Skeletal muscle cell (primary cell): ENCODE data around the gene STX1B.

Experiments used
- DNase-seq: peaks from one replicate; pipeline ENCODE4 v3.0.0-alpha.2; 2010; ENCODE audit warnings: low read depth
- H3K4me3 ChIP-seq: 2 replicates; pipeline ENCODE4 v1.5.1; 2011; ENCODE audit warnings: low read depth, mild to moderate bottlenecking, control low read depth, low read length, moderate library complexity

The STX1B gene

DNA sequence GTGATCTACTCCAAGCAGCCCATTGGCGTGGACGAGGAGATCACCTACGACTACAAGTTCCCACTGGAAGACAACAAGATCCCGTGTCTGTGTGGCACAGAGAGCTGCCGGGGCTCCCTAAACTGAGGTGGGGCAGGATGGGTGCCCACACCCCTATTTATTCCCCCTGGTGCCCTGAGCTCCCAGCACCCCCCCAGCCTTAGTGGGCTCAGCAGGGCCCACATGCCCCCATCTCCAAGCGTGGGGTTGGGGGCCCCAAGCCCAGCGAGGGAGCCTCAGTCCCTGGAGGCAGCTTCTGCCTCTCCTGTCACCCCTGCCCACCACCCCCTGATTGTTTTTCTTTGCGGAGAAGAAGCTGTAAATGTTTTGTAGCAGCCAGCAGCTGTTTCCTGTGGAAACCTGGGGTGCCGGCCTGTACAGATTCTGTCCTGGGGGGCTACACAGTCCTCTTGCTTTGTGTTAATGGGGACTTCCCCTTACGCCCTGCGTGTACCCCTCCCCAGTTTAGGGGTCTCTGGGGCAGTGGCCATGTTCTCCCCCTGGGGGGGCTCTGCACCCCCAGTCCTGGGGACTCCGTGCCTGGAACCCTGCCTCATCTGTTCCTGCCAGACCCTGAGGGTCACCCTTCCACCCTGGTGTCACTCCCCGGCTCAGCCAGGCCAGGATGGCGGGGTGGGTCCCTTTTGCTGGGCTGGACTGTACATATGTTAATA is 26.4 kb downstream of the STX1B start:
- H3K4me3 ChIP-seq = no peak overlapping the region
- no peak for DNase-seq

GRCh38 chr16:30983289-30983889 is 27.0 kb downstream of the STX1B start:
- no peak overlapping the region for H3K4me3 ChIP-seq
- DNase-seq = no peak

GRCh38 chr16:30982548-30983288 is 27.7 kb downstream of the STX1B start:
- no peak overlapping the region for H3K4me3 ChIP-seq
- DNase-seq = no peak

DNA sequence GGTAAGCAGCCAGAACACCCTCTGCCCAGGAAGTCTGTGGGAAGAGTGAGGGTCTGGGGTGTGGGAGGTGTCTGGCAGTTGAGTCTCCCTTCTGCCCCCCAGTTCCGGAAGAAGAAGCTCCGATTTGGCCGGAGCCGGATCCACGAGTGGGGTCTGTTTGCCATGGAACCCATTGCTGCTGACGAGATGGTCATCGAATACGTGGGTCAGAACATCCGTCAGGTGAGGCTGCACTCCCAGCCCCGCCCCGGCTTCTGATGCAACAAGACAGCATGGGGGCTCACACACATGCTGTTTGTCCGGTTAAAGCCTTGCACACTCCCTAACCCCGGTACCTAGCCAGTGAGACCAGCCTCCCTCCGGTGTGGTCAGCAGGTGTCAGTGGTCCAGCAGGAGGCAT is 29.5 kb downstream of the STX1B start:
- H3K4me3 ChIP-seq = no peak overlapping the region
- no peak for DNase-seq

DNA sequence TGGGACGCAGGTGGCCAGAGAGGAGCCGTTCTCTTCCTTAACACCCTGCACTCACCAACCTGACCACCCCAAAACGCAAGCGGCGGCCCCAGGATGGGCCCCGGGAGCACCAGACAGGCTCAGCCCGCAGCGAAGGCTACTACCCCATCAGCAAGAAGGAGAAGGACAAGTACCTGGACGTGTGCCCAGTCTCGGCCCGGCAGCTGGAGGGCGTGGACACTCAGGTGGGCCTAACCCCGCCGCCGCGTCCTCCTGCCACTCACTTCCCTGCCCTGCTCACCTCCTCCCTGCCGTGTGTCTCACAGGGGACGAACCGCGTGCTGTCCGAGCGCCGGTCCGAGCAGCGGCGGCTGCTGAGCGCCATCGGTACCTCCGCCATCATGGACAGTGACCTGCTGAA is 30.0 kb downstream of the STX1B start:
- DNase-seq = no peak
- H3K4me3 ChIP-seq = no peak overlapping the region

DNA sequence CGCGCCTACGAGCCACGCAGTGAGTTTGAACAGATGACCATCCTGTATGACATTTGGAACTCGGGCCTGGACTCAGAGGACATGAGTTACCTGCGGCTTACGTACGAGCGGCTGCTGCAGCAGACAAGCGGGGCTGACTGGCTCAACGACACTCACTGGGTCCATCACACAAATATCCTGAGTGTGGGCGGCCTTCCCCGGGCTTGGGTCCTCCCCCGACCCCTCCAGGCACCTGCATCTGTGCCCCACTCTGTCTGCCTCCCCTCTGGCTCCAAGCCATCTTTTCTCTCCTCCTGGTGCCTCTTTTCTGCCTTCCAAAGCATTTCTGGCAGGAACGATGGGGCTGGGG is 30.4 kb downstream of the STX1B start:
- H3K4me3 ChIP-seq = no peak overlapping the region
- no peak for DNase-seq

DNA sequence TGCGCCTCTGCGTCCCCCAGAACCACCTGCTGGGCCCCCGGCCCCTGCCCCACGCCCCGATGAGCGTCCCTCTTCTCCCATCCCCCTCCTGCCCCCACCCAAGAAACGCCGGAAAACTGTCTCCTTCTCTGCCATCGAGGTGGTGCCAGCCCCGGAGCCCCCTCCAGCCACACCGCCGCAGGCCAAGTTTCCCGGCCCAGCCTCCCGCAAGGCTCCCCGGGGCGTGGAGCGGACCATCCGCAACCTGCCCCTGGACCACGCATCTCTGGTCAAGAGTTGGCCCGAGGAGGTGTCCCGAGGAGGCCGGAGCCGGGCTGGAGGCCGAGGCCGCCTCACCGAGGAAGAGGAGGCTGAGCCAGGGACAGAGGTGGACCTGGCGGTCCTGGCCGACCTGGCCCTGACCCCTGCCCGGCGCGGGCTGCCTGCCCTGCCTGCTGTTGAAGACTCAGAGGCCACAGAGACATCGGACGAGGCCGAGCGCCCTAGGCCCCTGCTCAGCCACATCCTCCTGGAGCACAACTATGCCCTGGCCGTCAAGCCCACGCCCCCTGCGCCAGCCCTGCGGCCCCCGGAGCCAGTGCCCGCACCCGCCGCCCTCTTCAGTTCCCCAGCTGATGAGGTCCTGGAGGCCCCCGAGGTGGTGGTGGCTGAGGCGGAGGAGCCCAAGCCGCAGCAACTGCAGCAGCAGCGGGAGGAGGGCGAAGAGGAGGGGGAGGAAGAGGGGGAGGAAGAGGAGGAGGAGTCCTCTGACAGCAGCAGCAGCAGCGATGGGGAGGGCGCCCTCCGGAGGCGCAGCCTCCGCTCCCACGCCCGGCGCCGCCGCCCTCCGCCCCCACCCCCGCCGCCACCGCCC is 31.0 kb downstream of the STX1B start:
- no peak overlapping the region for H3K4me3 ChIP-seq
- no peak for DNase-seq

DNA sequence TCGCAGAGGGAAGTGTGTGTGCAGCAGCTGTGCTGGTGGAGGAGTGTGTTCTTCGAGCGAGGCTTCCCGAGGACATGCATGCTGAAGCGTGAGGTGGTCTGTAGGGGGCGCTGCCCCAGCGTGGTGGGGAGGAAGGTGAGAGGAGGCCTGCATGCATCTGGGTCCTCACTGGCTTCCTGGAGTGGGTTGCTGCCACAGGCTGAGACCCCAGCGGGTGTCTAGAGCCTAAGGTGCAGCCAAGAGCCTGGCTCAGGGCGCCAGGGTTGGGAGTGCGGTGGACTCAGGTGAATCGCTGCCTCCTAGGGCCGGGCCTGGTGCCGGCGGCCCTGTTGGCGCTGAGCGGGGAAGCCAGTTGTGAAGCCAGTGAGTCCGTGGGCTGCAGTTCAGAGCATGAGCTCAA is 32.9 kb downstream of the STX1B start:
- H3K4me3 ChIP-seq = no peak overlapping the region
- no peak for DNase-seq

DNA sequence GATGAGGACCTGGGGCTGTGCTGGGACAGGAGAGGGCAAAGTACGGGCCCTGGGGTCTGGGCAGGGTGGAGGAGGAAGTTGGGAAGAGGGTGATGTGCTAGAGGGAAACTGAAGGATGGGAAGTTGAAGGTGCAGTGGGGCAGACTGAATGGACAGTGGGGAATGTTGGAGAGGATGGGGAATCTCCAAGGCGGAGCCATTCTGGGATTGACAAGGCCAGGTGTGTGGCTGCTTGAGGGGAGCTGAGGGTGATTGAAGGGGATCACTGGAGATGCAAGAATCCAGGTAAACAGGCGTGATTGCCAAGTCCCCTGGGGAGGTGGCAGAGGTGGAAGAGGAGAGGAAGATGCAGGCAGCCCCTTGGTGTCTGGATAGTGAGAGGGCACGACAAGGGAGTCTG is 34.0 kb downstream of the STX1B start:
- no peak overlapping the region for H3K4me3 ChIP-seq
- no peak for DNase-seq

DNA sequence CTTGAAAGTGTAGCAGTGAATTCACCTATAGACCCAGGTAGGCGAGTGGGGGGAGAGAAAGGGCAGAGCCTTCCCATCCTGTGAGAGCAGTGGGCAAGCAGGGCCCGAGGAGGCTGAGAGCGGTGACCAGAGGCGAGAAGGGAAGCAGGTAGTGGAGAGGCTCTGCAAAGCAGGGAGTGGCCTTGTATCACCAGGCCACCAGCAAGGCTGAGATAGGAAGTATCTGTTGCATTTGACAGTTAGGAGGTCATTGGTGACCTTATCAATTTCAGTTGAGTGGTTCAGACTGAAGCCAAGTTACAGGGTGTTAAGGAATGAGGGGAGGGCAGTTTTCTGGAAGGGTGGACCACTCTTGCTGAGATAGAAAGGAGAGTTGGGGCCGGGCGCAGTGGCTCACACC is 36.1 kb downstream of the STX1B start:
- no peak for DNase-seq
- H3K4me3 ChIP-seq = no peak overlapping the region

DNA sequence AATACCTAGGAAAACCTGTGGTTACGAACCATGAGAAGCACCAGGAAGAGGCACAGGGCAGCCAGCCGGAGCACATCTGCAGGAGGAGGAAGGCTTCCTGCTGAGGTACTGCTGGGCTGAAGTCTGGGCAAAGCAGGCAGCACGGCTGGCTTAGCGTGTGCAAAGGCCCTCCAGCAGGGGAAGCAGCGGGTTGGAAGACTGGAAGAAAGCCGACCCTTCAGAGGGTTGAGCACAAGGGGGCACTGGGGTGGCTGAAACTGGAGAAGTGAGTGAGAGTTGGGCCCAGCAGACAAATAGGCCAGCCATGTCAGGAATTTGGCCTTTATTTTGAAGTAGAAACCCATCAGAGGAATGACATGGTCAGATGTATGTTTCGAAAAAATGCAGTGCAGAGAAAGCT is 37.6 kb downstream of the STX1B start:
- no peak for DNase-seq
- H3K4me3 ChIP-seq = no peak overlapping the region

DNA sequence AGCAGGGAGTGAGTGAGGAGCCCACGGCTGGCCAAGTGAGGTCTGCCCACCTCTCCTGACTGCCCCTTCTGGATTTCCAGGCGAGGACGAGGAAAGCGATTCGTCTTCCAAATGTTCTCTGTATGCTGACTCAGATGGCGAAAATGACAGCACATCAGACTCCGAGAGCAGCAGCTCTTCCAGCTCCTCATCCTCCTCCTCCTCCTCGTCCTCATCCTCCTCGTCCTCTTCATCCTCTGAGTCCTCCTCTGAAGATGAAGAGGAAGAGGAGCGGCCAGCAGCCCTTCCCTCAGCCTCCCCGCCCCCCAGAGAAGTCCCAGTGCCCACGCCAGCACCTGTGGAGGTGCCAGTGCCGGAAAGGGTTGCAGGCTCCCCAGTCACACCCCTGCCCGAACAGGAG is 39.1 kb downstream of the STX1B start:
- H3K4me3 ChIP-seq = no peak overlapping the region
- no peak for DNase-seq

DNA sequence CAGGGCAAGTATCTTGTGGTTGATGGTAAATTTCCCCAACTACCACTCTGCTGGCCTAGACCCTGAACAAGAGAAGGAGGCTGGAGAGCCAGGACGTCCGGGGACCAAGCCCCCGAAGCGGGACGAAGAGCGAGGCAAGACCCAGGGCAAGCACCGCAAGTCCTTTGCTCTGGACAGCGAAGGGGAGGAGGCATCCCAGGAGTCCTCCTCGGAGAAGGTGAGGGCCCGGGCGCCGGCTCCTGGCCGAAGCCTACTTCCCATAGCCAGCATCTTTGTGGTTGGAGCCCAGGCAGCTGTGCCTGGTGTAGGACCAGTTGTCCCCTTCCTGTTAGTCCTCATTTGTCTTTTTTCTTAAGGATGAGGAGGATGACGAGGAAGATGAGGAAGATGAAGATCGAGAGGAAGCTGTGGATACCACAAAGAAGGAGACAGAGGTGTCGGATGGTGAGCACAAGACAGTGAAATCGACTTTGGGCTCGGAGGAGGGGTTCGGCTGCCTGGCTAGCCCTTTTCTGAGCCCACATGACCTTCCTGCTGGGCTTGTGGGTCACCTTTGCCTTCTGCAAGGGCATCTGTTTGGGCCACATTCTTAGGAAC is 41.1 kb downstream of the STX1B start:
- DNase-seq = no peak
- no peak overlapping the region for H3K4me3 ChIP-seq

DNA sequence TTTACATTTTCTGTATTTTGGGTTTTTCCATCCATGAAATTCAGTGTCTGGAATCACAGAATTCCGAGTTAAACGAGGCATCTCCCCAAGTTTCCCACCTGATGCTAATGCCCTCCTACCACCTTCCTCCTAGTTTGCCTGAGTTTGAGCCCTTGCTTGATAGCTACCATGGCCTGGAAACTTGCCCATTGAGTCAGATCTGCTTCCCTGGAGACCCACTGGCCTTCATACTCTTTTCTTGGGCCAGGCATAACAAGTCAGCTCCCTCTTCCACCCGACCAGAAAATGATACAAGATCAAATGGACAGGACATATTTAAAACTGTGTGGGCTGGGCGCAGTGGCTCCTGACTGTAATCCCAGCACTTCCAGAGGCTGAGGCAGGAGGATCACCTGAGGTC is 42.6 kb downstream of the STX1B start:
- no peak for DNase-seq

DNA sequence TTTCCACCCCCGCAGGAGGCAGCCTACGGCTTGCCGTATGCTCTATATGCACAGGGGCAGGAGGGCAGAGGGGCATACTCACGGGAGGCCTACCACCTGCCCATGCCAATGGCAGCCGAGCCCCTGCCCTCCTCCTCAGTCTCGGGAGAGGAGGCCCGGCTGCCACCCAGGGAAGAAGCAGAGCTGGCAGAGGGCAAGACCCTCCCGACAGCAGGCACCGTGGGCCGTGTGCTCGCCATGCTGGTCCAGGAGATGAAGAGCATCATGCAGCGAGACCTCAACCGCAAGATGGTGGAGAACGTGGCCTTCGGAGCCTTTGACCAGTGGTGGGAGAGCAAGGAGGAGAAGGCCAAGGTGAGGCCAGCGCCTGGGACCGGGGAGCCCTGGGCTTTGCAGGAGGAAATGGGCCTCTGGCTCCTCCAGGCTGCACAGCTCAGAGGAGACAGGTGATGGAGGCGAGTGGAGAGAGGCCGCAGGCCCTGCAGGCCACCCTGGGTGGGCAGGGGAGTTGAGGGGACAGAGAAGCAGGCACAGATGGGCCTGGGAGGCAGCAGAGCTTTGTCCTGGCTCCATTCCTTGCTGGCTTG is 44.3 kb downstream of the STX1B start:
- H3K4me3 ChIP-seq = no peak overlapping the region
- no peak for DNase-seq

More for the DNA sequence above, 42.6 kb downstream of the STX1B start:
- no peak overlapping the region for H3K4me3 ChIP-seq

DNA sequence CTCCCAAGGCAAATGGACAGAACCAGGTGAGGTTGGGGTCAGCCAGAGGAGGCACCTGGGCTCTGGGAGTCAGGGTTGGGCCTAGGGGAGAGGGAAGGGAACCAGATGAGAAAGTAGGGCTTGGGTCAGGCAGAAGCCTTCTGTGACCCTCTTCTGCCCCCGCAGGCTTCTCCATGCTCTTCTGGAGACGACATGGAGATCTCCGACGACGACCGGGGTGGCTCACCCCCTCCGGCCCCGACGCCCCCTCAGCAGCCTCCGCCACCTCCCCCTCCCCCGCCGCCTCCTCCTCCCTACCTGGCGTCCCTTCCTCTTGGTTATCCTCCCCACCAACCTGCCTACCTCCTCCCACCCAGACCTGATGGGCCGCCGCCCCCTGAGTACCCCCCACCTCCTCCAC is 45.0 kb downstream of the STX1B start:
- no peak overlapping the region for H3K4me3 ChIP-seq
- no peak for DNase-seq

GRCh38 chr16:30964574-30965226 is 45.7 kb downstream of the STX1B start:
- no peak overlapping the region for H3K4me3 ChIP-seq
- no peak for DNase-seq

DNA sequence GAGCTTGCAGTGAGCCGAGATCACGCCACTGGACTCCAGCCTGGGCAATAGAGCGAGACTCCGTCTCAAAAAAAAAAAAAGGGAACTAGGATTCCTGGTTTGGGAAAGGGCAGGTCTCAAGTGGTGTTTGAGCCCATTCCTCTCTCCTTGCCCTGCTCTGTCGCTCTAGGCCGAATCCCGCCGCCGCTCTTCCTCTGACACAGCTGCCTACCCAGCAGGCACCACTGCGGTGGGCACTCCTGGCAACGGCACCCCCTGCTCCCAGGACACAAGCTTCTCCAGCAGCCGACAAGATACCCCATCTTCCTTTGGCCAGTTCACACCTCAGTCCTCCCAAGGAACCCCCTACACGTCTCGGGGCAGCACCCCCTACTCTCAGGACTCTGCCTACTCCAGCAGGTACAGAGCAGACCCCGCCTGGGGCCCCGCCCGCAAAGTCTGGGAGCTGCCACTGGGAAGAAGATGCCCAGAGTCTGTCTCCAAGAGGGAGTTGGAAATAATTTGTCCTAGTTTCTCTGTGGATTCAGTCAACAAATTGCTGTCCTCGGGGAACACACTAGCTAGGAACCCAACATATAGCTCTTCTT is 46.4 kb downstream of the STX1B start:
- H3K4me3 ChIP-seq = no peak overlapping the region
- DNase-seq = no peak

- no peak overlapping the region for H3K4me3 ChIP-seq
- DNase-seq = no peak
Measured at GRCh38 chr16:30961384-30961783, 49.1 kb downstream of the STX1B start.
